H1 (cell line): ENCODE data around the gene RPS17. TPM values are rescaled to one million over a fixed set of nuclear protein-coding genes. Genes with fewer than 3 reads are reported as not detected.

Experiments used
- CTCF ChIA-PET: fragments of 300-600 bp; sonication (Branson Sonifier 250); formaldehyde crosslinking; loops from one replicate; lab custom pipeline; 2021; ENCODE audit not compliant: partially characterized antibody; lab: Charles Lee
- POLR2A ChIA-PET: fragments of 300-600 bp; sonication (Branson Sonifier 250); formaldehyde crosslinking; loops from one replicate; lab custom pipeline; 2021; ENCODE audit warnings: inconsistent platforms; ENCODE audit not compliant: partially characterized antibody; lab: Charles Lee
- DNase-seq, 2 experiments: peaks; one replicate each; pipeline versions ENCODE4 v3.0.0 to v3.0.0-alpha.2; 2010 to 2022; ENCODE audit warnings: low spot score in 2 of 2, low read depth in 1 of 2, mixed read lengths in 1 of 2
- FAIRE-seq: peaks from 2 replicates; lab custom pipeline; 2011; peaks lifted over from hg19 to GRCh38; lab: Jason Lieb, UNC
- H2AFZ ChIP-seq: 2 replicates; pipeline ENCODE4 v1.8.1; 2012; ENCODE audit warnings: low read length, inconsistent platforms
- H2AK5ac ChIP-seq: 2 replicates; pipeline ENCODE4 v1.6.1; 2013; ENCODE audit warnings: low read depth, low read length
- H2BK120ac ChIP-seq: replicated peaks from 2 replicates; pipeline ENCODE3; 2013; ENCODE audit warnings: low read depth, low read length, inconsistent platforms
- H2BK12ac ChIP-seq: 2 replicates; pipeline ENCODE4 v1.6.1; 2013; ENCODE audit warnings: low read depth, low read length
- H2BK15ac ChIP-seq: 2 replicates; pipeline ENCODE4 v1.6.1; 2013; ENCODE audit warnings: low read length
- H2BK20ac ChIP-seq: 2 replicates; pipeline ENCODE4 v1.6.1; 2013; ENCODE audit warnings: low read length
- H2BK5ac ChIP-seq: 2 replicates; pipeline ENCODE4 v1.6.1; 2013; ENCODE audit warnings: low read depth, low read length
- H3K14ac ChIP-seq: 2 replicates; pipeline ENCODE4 v1.6.1; 2013; ENCODE audit warnings: inconsistent platforms; ENCODE audit not compliant: insufficient read length
- H3K18ac ChIP-seq: 2 replicates; pipeline ENCODE4 v1.6.1; 2013; ENCODE audit warnings: low read length; ENCODE audit errors: extremely low read depth
- H3K23ac ChIP-seq: 2 replicates; pipeline ENCODE4 v1.6.1; 2013; ENCODE audit warnings: inconsistent platforms; ENCODE audit not compliant: insufficient read length
- H3K23me2 ChIP-seq: 2 replicates; pipeline ENCODE4 v1.6.1; 2013; ENCODE audit warnings: low read depth, low read length
- H3K27ac ChIP-seq: 2 replicates; pipeline ENCODE4 v1.6.1; 2011; ENCODE audit warnings: low read depth, low read length, inconsistent platforms
- H3K27me3 ChIP-seq, 4 experiments: replicated peaks in 1 of 4; 1 replicate in 1 of 4; 2 replicates in 3 of 4; pipeline versions ENCODE4 v1.6.1 to v1.8.1; 2011 to 2013; ENCODE audit warnings: low read length in 3 of 4, mild to moderate bottlenecking in 3 of 4, inconsistent platforms in 2 of 4, mixed read lengths in 2 of 4, moderate library complexity in 1 of 4; ENCODE audit not compliant: control insufficient read depth in 3 of 4, insufficient read depth in 3 of 4; ENCODE audit errors: extremely low read depth in 1 of 4
- H3K36me3 ChIP-seq, 4 experiments: 2 replicates each; pipeline versions ENCODE4 v1.6.1 to v1.8.1; 2011 to 2013; ENCODE audit warnings: mild to moderate bottlenecking in 4 of 4, low read length in 3 of 4, moderate library complexity in 2 of 4, control low read depth in 1 of 4, inconsistent platforms in 1 of 4; ENCODE audit not compliant: insufficient read depth in 4 of 4, control insufficient read depth in 2 of 4
- H3K4ac ChIP-seq: replicated peaks from 2 replicates; pipeline ENCODE3; 2013; ENCODE audit warnings: low read length, low read depth, mixed read lengths, inconsistent platforms; ENCODE audit not compliant: insufficient read length
- H3K4me1 ChIP-seq, 4 experiments: replicated peaks in 1 of 4; 1 replicate in 1 of 4; 2 replicates in 3 of 4; pipeline versions ENCODE4 v1.6.1 to v1.8.1; 2011 to 2013; ENCODE audit warnings: low read length in 3 of 4, inconsistent platforms in 2 of 4, mixed read lengths in 1 of 4; ENCODE audit not compliant: insufficient read depth in 4 of 4, control insufficient read depth in 3 of 4
- H3K4me2 ChIP-seq, 2 experiments: 2 replicates each; pipeline versions ENCODE4 v1.6.1 to v1.8.1; 2011 to 2013; ENCODE audit warnings: low read depth in 2 of 2, low read length in 2 of 2, control low read depth in 1 of 2, inconsistent platforms in 1 of 2, mild to moderate bottlenecking in 1 of 2; ENCODE audit not compliant: insufficient read depth in 1 of 2
- H3K4me3 ChIP-seq, 4 experiments: fragments of 200-600, 300-600 bp in 1 of 4; sonication (generic), shearing (Covaris generic), sonication (Bioruptor Twin) in 1 of 4; 2 replicates each; pipeline versions ENCODE4 v1.5.1 to v1.8.1; 2011 to 2016; ENCODE audit warnings: low read length in 4 of 4, low read depth in 3 of 4, control low read depth in 2 of 4, inconsistent platforms in 2 of 4, mild to moderate bottlenecking in 2 of 4, mixed read lengths in 1 of 4, moderate library complexity in 1 of 4; ENCODE audit not compliant: insufficient read depth in 2 of 4; ENCODE audit errors: extremely low read depth in 1 of 4
- H3K56ac ChIP-seq: replicated peaks from 2 replicates; pipeline ENCODE3; 2013; ENCODE audit warnings: low read depth, mild to moderate bottlenecking, mixed read lengths, low read length, inconsistent platforms; ENCODE audit not compliant: insufficient read length
- H3K79me1 ChIP-seq: 2 replicates; pipeline ENCODE4 v1.6.1; 2013; ENCODE audit warnings: low read depth, low read length, control low read depth
- H3K79me2 ChIP-seq, 2 experiments: 2 replicates each; pipeline versions ENCODE4 v1.6.1 to v1.8.1; 2012 to 2013; ENCODE audit warnings: low read length in 2 of 2, mild to moderate bottlenecking in 2 of 2, inconsistent platforms in 1 of 2; ENCODE audit not compliant: insufficient read depth in 2 of 2, control insufficient read depth in 1 of 2
- H3K9ac ChIP-seq, 4 experiments: replicated peaks in 1 of 4; 1 replicate in 1 of 4; 2 replicates in 3 of 4; pipeline versions ENCODE4 v1.6.1 to v1.8.1; 2011 to 2013; ENCODE audit warnings: low read depth in 3 of 4, low read length in 3 of 4, control low read depth in 2 of 4, mild to moderate bottlenecking in 2 of 4, moderate library complexity in 2 of 4, inconsistent platforms in 1 of 4; ENCODE audit errors: extremely low read depth in 1 of 4
- H3K9me3 ChIP-seq, 2 experiments: 2 replicates each; pipeline versions ENCODE4 v1.6.1 to v1.8.1; 2012 to 2013; ENCODE audit warnings: mild to moderate bottlenecking in 2 of 2, moderate library complexity in 2 of 2, control low read depth in 1 of 2, inconsistent platforms in 1 of 2, low read depth in 1 of 2, low read length in 1 of 2, mixed read lengths in 1 of 2; ENCODE audit not compliant: insufficient read depth in 2 of 2
- H4K20me1 ChIP-seq, 2 experiments: replicated peaks in 1 of 2; 2 replicates each; pipeline versions ENCODE3 to v1.8.1; 2011 to 2013; ENCODE audit warnings: inconsistent platforms in 2 of 2, low read length in 2 of 2, mild to moderate bottlenecking in 1 of 2; ENCODE audit not compliant: insufficient read depth in 2 of 2, control insufficient read depth in 1 of 2
- H4K5ac ChIP-seq: 2 replicates; pipeline ENCODE4 v1.6.1; 2013; ENCODE audit warnings: low read length, low read depth, mixed read lengths, inconsistent platforms; ENCODE audit not compliant: insufficient read length
- H4K8ac ChIP-seq: 2 replicates; pipeline ENCODE4 v1.8.0; 2013; ENCODE audit warnings: mild to moderate bottlenecking, moderate library complexity, low read length, inconsistent platforms; ENCODE audit not compliant: insufficient read depth; ENCODE audit errors: extremely low read depth
- H4K91ac ChIP-seq: replicated peaks from 2 replicates; pipeline ENCODE3; 2013; ENCODE audit warnings: low read length, mixed read lengths, inconsistent platforms; ENCODE audit not compliant: insufficient read length
- ATF3 ChIP-seq: IDR thresholded peaks from 2 replicates; pipeline ENCODE4 v1.6.1; 2011; ENCODE audit warnings: low read depth, mild to moderate bottlenecking, low read length; ENCODE audit not compliant: insufficient read depth
- EGR1 ChIP-seq: IDR thresholded peaks from 2 replicates; pipeline ENCODE4 v1.6.1; 2011; ENCODE audit warnings: low read depth, low read length, borderline replicate concordance
- FOSL1 ChIP-seq: IDR thresholded peaks from 2 replicates; pipeline ENCODE4 v1.6.1; 2011; ENCODE audit warnings: mild to moderate bottlenecking, low read depth, low read length, moderate library complexity; ENCODE audit not compliant: insufficient read depth
- GABPA ChIP-seq: IDR thresholded peaks from 2 replicates; pipeline ENCODE4 v1.6.1; 2011; ENCODE audit warnings: mild to moderate bottlenecking, low read length, moderate library complexity, borderline replicate concordance; ENCODE audit not compliant: insufficient read depth
- HDAC2 ChIP-seq, 2 experiments: fragments of 300-600 bp in 1 of 2; sonication (generic) in 1 of 2; IDR thresholded peaks; 2 replicates each; pipeline ENCODE4 v1.6.1; 2011 to 2012; ENCODE audit warnings: low read depth in 2 of 2, low read length in 2 of 2, mild to moderate bottlenecking in 2 of 2, moderate library complexity in 2 of 2, borderline replicate concordance in 1 of 2, inconsistent platforms in 1 of 2
- NRF1 ChIP-seq: IDR thresholded peaks from 2 replicates; pipeline ENCODE4 v1.6.1; 2011; ENCODE audit warnings: mild to moderate bottlenecking, low read depth, low read length, improper control_type of control experiment
- POU5F1 ChIP-seq: IDR thresholded peaks from 2 replicates; pipeline ENCODE4 v1.6.1; 2011; ENCODE audit warnings: low read depth, mild to moderate bottlenecking, low read length, moderate library complexity
- RAD21 ChIP-seq, 2 experiments: IDR thresholded peaks in 1 of 2; conservative IDR thresholded peaks in 1 of 2; 2 replicates each; pipeline ENCODE4 v1.6.1; 2011; ENCODE audit warnings: low read depth in 2 of 2, low read length in 2 of 2, improper control_type of control experiment in 1 of 2, inconsistent platforms in 1 of 2, mild to moderate bottlenecking in 1 of 2, moderate library complexity in 1 of 2
- SIN3A ChIP-seq, 2 experiments: IDR thresholded peaks in 1 of 2; conservative IDR thresholded peaks in 1 of 2; 2 replicates each; pipeline ENCODE4 v1.6.1; 2011 to 2012; ENCODE audit warnings: low read length in 2 of 2, improper control_type of control experiment in 1 of 2, low read depth in 1 of 2, mild to moderate bottlenecking in 1 of 2
- SIRT6 ChIP-seq: IDR thresholded peaks from one replicate; pipeline ENCODE4 v1.7.1; 2012; ENCODE audit warnings: low read length, inconsistent platforms
- SP1 ChIP-seq: IDR thresholded peaks from 2 replicates; pipeline ENCODE4 v1.6.1; 2011; ENCODE audit warnings: low read depth, low read length
- TEAD4 ChIP-seq: IDR thresholded peaks from 2 replicates; pipeline ENCODE4 v1.6.1; 2012; ENCODE audit warnings: low read depth, low read length, inconsistent platforms, mixed read lengths
- YY1 ChIP-seq: IDR thresholded peaks from 2 replicates; pipeline ENCODE4 v1.6.1; 2011; ENCODE audit warnings: low read depth, mild to moderate bottlenecking, low read length
- WGBS, 2 experiments: shearing (Covaris generic) in 1 of 2; methylation state at CpG; one replicate each; pipeline versions ENCODE4 v1.1.6 to v1.1.7; 2013 to 2015; ENCODE audit warnings: low lambda C conversion rate in 2 of 2, mixed read lengths in 2 of 2, inconsistent platforms in 1 of 2, low coverage in 1 of 2, missing lambda C conversion rate in 1 of 2; ENCODE audit not compliant: insufficient replicate concordance in 2 of 2, insufficient coverage in 1 of 2, insufficient read length in 1 of 2; ENCODE audit errors: extremely low coverage in 1 of 2, missing lambda C conversion rate in 1 of 2; 5-methylcytosine and 5-hydroxymethylcytosine counted together
- polyA plus RNA-seq, 7 experiments: library from polyadenylated mRNA; depleted of rRNA in 3 of 7; stranded (reverse) in 5 of 7; unstranded in 2 of 7; fragments of >200 nt in 5 of 7; fragments of 200-250 nt in 2 of 7; gene quantifications; 1 replicate in 5 of 7; 2 replicates in 1 of 7; 4 replicates in 1 of 7; pipeline versions ENCODE4 v1.2.1 to v1.2.3, GENCODE V29; 2011 to 2013; ENCODE audit warnings: missing spikeins in 2 of 7, mixed read lengths in 2 of 7
- total RNA-seq: library from RNA; stranded (reverse); fragmentation: NEBNext Ultra II Directional; extraction: Animal tissue kit (Norgen Biotek cat#: 25700); gene quantifications from 2 replicates; pipeline ENCODE4 v1.2.1, GENCODE V29; 2021

Gene RPS17
- total and polyA plus RNA-seq, 2 of the 8 experiments (the other 6 are each of a cell fraction or from before 2014, with no cell fraction given), result 2,416 to 5,590 TPM

- WGBS, 2 experiments, result 86% methylated on average over 2 of the region's 2 CpGs; no CpG with 5 or more reads in 1 of the 2 experiments
- Histone ChIP-seq H3K27ac (no peak overlapping the region), H2BK20ac (no peak overlapping the region), H2BK120ac (no peak overlapping the region), H3K18ac (no peak overlapping the region), H4K20me1 (no peaks in the 10 kb centered on the region), H2AFZ (no peak overlapping the region), H3K9ac (no peak overlapping the region), H3K79me2 (no peaks in the 10 kb centered on the region), H3K4me2 (no peak overlapping the region), H3K9me3 (no peaks in the 10 kb centered on the region), H3K4me1 (0 out of 7 replicates have a peak, but pooled peaks cover 0 to 4% (median 0%) of the 10 kb centered on the region in 4 experiments), H4K8ac (no peak overlapping the region), H3K4me3 (no peak overlapping the region), H3K4ac (no peak overlapping the region), H3K23me2 (no peaks in the 10 kb centered on the region), H2BK15ac (no peak overlapping the region), H3K56ac (no peak overlapping the region), H2BK12ac (no peak overlapping the region), H3K36me3 (no peaks in the 10 kb centered on the region), H4K91ac (no peak overlapping the region), H3K14ac (no peak overlapping the region), H2AK5ac (no peak overlapping the region), H2BK5ac (no peak overlapping the region), H3K27me3 (peaks cover 0 to 3% (median 0%) of the 10 kb centered on the region in 4 experiments; a peak in 2 of 7 replicates), H3K79me1 (no peaks in the 10 kb centered on the region), H3K23ac (no peak overlapping the region), H4K5ac (no peak overlapping the region)
- no peak for DNase-seq
- ChIA-PET POLR2A (interaction anchor here (9.9 kb wide), 1 partner anchor 17 kb away, joined by 95 read pairs; the partner anchor contains the start of gene RPS17), CTCF (interaction anchor here (0.8 to 1.3 kb wide), 4 partner anchors 13 to 17 kb away, joined by 3 to 4 read pairs (median 3); no protein-coding TSS in a partner anchor)
- FAIRE-seq, result no peak
- TF ChIP-seq FOSL1, result no peak
- no peak for TF ChIP-seq SIN3A (conservative IDR thresholded peaks at IDR 0.05 in 1 of 2, IDR thresholded peaks at IDR 0.05 in 1 of 2; ENCODE audit: low read depth in 1 of 2, low read length in 2 of 2)
- TF ChIP-seq TEAD4, result no peak
- TF ChIP-seq YY1, result no peak
- no peak for TF ChIP-seq SIRT6
- TF ChIP-seq HDAC2 (IDR thresholded peaks at IDR 0.05; ENCODE audit: borderline replicate concordance in 1 of 2, low read depth in 2 of 2, low read length in 2 of 2), result no peak
- TF ChIP-seq NRF1, result no peak
- no peak for TF ChIP-seq RAD21 (IDR thresholded peaks at IDR 0.05 in 1 of 2, conservative IDR thresholded peaks at IDR 0.05 in 1 of 2; ENCODE audit: low read depth in 2 of 2, low read length in 2 of 2)
- no peak for TF ChIP-seq SP1
- TF ChIP-seq EGR1, result no peak
- no peak for TF ChIP-seq POU5F1
- no peak for TF ChIP-seq GABPA
- no peak for TF ChIP-seq ATF3
Observed at GRCh38 chr15:82554849-82555248, 14.6 kb upstream of the RPS17 start.
